ENCODE data around the gene CYP4F8. TPM values are rescaled to one million over a fixed set of nuclear protein-coding genes. Genes with fewer than 3 reads are reported as not detected.

The CYP4F8 gene
- total RNA-seq, 1 donor from 2014 or later, result not detected

DNA sequence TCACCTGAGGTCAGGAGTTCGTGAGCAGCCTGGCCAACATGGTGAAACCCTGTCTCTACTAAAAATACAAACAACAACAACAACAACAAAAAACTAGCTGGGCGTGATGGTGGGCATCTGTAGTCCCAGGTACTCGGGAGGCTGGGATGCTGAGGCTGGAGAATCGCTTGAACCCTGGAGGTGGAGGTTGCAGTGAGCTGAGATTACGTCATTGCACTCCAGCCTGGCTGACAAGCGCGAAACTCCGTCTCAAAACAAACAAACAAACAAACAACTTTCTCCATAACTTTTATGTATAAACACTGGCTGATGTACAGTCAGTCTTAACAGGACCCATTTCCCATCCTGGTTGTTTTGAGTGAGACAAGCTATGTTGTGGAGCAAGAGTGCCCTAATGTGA lies 5.8 kb upstream of the CYP4F8 start:
- intact Hi-C loops (cut with micrococcal nuclease), result no loop called here
- no peaks in the 10 kb centered on the region for H3K4me1 Mint-ChIP-seq
- ChIA-PET POLR2A (no interaction called here), CTCF (no interaction called here)
- ATAC-seq (ENCODE audit: low read depth), result no peak
- no peak for DNase-seq
- H3K27me3 Mint-ChIP-seq, result peaks cover 7% of the 10 kb centered on the region
- TF ChIP-seq, protein P1, sequence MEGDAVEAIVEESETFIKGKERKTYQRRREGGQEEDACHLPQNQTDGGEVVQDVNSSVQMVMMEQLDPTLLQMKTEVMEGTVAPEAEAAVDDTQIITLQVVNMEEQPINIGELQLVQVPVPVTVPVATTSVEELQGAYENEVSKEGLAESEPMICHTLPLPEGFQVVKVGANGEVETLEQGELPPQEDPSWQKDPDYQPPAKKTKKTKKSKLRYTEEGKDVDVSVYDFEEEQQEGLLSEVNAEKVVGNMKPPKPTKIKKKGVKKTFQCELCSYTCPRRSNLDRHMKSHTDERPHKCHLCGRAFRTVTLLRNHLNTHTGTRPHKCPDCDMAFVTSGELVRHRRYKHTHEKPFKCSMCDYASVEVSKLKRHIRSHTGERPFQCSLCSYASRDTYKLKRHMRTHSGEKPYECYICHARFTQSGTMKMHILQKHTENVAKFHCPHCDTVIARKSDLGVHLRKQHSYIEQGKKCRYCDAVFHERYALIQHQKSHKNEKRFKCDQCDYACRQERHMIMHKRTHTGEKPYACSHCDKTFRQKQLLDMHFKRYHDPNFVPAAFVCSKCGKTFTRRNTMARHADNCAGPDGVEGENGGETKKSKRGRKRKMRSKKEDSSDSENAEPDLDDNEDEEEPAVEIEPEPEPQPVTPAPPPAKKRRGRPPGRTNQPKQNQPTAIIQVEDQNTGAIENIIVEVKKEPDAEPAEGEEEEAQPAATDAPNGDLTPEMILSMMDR (IDR thresholded peaks at IDR 0.05), result no peak
- no peaks in the 10 kb centered on the region for H3K36me3 Mint-ChIP-seq (ENCODE audit: low read depth)
- no peaks in the 10 kb centered on the region for H3K9me3 Mint-ChIP-seq
- H3K4me3 Mint-ChIP-seq, result no peak overlapping the region
- H3K27ac Mint-ChIP-seq, result no peak overlapping the region

DNA sequence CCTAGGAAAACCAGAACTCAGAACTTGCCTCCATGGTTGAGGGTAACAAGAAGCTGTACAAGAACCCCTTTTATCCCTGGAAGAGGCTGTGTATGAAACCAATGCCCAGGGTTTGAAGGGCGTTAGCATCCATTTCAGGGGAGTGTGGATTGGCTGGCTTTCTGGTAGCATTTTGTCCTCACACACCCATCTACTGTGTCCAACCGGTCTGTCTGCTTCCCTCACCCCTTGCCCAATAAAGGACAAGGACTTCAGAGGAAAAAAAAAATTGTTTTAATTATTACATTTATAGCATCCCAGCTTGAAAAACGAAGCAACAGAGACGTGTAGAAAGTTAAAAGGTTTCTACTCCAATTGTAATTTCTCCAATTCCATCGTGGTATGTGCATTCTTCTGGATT lies 2.7 kb upstream of the CYP4F8 start:
- CTCF ChIA-PET, result no interaction called here
- Mint-ChIP-seq H3K4me3 (no peak overlapping the region), H3K27ac (no peak overlapping the region), H3K9me3 (no peaks in the 10 kb centered on the region), H3K27me3 (peaks cover 16% of the 10 kb centered on the region), H3K4me1 (no peaks in the 10 kb centered on the region), H3K36me3 (ENCODE audit: low read depth) (no peaks in the 10 kb centered on the region)
- TF ChIP-seq, protein P1 (IDR thresholded peaks at IDR 0.05), result no peak
- no peak for DNase-seq
- POLR2A ChIA-PET, result no interaction called here
- no peak for ATAC-seq (ENCODE audit: low read depth)
- intact Hi-C loops (cut with micrococcal nuclease), result no loop called here

DNA sequence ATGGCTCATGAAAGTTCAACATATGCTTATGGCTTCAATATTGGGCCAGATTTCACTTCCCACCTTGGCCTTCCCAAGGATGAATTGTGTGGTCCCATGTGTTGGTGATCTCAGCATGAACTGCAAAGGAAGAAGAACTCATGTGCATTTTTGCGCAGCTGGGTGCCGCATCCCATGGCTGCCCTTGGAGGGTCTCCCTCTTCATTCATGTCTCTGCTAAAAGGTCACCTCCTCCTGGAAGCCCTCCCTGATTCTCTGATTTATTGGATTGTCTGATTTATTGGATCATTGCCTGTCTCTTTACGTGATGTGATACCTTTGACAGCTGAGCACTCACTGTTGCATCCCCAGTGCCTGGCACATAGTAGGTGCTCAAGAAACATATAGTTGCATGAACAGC lies 1.7 kb upstream of the CYP4F8 start:
- CTCF ChIA-PET, result no interaction called here
- DNase-seq, result no peak
- Mint-ChIP-seq H3K27ac (no peak overlapping the region), H3K4me1 (no peaks in the 10 kb centered on the region), H3K36me3 (ENCODE audit: low read depth) (no peaks in the 10 kb centered on the region), H3K9me3 (no peaks in the 10 kb centered on the region), H3K27me3 (peaks cover 18% of the 10 kb centered on the region), H3K4me3 (no peak overlapping the region)
- ATAC-seq (ENCODE audit: low read depth), result no peak
- TF ChIP-seq, protein P1 (IDR thresholded peaks at IDR 0.05), result no peak
- POLR2A ChIA-PET, result no interaction called here
- intact Hi-C loops (cut with micrococcal nuclease), result no loop called here

DNA sequence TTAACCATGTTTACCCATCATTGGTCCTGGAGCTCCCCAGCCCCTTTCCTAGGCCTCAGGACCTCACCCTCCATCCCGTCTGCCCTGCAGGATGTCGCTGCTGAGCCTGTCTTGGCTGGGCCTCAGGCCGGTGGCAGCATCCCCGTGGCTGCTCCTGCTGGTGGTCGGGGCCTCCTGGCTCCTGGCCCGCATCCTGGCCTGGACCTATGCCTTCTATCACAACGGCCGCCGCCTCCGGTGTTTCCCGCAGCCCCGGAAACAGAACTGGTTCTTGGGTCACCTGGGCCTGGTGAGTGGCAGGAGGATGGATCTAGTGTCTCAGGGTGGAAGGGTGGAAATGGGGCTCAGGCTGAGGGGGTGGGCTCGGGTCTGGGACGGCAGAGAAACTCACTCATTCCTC lies 508 bp downstream of the CYP4F8 start:
- Mint-ChIP-seq H3K4me1 (no peaks in the 10 kb centered on the region), H3K36me3 (ENCODE audit: low read depth) (no peaks in the 10 kb centered on the region), H3K4me3 (no peak overlapping the region), H3K27me3 (peaks cover 24% of the 10 kb centered on the region), H3K9me3 (no peaks in the 10 kb centered on the region), H3K27ac (no peak overlapping the region)
- TF ChIP-seq, protein P1 (IDR thresholded peaks at IDR 0.05), result no peak
- DNase-seq (no peak), ATAC-seq (ENCODE audit: low read depth) (no peak)
- intact Hi-C loops (cut with micrococcal nuclease), result no loop called here
- CTCF ChIA-PET, result no interaction called here
- POLR2A ChIA-PET, result no interaction called here

DNA sequence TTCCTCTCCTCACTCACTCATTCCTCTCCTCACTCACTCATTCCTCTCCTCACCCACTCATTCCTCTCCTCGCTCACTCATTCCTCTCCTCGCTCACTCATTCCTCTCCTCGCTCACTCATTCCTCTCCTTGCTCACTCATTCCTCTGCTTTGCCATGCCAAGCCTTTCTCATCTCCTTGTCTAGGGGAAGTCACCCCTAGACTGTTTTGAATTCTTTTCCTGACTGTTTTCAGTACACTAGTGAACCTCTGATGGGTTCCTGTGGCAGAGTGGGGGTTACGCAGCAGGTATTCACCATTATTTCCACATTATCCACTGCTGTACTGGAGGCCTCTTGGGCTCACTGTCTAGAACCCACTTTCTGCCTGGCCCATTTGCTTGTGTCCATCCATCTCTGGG lies 1.2 kb downstream of the CYP4F8 start:
- no peaks in the 10 kb centered on the region for H3K9me3 Mint-ChIP-seq
- peaks cover 24% of the 10 kb centered on the region for H3K27me3 Mint-ChIP-seq
- POLR2A ChIA-PET, result no interaction called here
- intact Hi-C loops (cut with micrococcal nuclease), result no loop called here
- no peak overlapping the region for H3K27ac Mint-ChIP-seq
- no peaks in the 10 kb centered on the region for H3K4me1 Mint-ChIP-seq
- H3K36me3 Mint-ChIP-seq (ENCODE audit: low read depth), result no peaks in the 10 kb centered on the region
- no peak overlapping the region for H3K4me3 Mint-ChIP-seq
- CTCF ChIA-PET, result no interaction called here
- DNase-seq (no peak), ATAC-seq (ENCODE audit: low read depth) (no peak)
- TF ChIP-seq, protein P1 (IDR thresholded peaks at IDR 0.05), result no peak
